Measurements from ENCODE around the gene RRAGD. TPM values are rescaled to one million over a fixed set of nuclear protein-coding genes. Genes with fewer than 3 reads are reported as not detected.
"Not testable (repeated sequence)": the region's sequence is repeated elsewhere in the genome, so short reads cannot be mapped to it uniquely, and the experiment has no call there.

The RRAGD gene
- total RNA-seq, 1 donor = 1.4 TPM

DNA sequence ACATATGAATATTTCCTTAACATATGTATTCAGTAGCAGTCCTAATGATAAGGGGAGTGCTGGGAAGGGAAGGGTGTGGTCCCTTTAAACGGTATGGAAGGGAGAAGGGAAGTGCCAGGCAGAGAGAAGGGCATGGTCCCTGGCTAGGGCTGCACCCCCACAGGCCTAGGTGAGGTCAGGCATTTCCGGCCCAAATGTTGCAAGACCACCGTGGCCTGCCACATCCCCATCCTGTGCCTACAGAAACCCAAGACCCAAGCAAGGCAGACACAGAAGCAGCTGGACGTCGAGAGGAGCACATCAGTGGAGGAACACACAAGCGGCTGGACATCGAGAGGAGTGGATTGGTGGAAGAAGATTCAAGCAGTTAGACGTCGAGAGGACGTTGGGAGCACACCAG, 5.9 kb downstream of the RRAGD start:
- DNase-seq (ENCODE audit: low read depth) = no peak
- TF ChIP-seq, protein P1, sequence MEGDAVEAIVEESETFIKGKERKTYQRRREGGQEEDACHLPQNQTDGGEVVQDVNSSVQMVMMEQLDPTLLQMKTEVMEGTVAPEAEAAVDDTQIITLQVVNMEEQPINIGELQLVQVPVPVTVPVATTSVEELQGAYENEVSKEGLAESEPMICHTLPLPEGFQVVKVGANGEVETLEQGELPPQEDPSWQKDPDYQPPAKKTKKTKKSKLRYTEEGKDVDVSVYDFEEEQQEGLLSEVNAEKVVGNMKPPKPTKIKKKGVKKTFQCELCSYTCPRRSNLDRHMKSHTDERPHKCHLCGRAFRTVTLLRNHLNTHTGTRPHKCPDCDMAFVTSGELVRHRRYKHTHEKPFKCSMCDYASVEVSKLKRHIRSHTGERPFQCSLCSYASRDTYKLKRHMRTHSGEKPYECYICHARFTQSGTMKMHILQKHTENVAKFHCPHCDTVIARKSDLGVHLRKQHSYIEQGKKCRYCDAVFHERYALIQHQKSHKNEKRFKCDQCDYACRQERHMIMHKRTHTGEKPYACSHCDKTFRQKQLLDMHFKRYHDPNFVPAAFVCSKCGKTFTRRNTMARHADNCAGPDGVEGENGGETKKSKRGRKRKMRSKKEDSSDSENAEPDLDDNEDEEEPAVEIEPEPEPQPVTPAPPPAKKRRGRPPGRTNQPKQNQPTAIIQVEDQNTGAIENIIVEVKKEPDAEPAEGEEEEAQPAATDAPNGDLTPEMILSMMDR (IDR thresholded peaks at IDR 0.05; ENCODE audit: insufficient read depth, low read length) = no peak
- H3K4me3 ChIP-seq (ENCODE audit: low read depth, low read length) = no peak overlapping the region

GRCh38 chr6:89404512-89404911, 7.6 kb downstream of the RRAGD start:
- TF ChIP-seq, protein P1 (IDR thresholded peaks at IDR 0.05; ENCODE audit: insufficient read depth, low read length) = no peak
- H3K4me3 ChIP-seq (ENCODE audit: low read depth, low read length) = no peak overlapping the region
- no peak for DNase-seq (ENCODE audit: low read depth)

- TF ChIP-seq, protein P1 (IDR thresholded peaks at IDR 0.05; ENCODE audit: insufficient read depth, low read length) = no peak
- no peak for DNase-seq (ENCODE audit: low read depth)
- H3K4me3 ChIP-seq (ENCODE audit: low read depth, low read length) = no peak overlapping the region
Observed at GRCh38 chr6:89402776-89403175, 9.3 kb downstream of the RRAGD start.

DNA sequence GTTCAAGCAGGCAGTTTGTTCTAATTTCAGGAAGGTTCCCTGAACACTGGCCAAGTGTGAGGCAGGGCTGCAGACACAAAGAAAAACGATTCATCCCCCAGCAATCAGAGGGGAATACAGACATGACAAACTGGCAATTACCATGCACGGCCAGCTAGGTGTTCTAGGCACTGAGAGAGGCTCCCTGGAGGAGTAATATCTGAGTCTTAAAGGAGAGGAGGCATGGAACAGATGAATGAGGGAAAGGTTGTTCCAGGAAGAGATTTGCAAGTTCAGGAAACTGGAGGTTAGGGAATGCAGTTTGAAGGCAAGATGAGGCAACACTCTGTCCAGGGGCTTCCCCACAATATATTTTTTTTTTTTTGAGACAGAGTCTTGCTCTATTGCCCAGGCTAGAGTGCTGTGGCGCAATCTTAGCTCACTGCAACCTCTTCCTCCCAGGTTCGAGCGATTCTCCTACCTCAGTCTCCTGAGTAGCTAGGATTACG, 11.1 kb downstream of the RRAGD start:
- no peak for DNase-seq (ENCODE audit: low read depth)
- TF ChIP-seq, protein P1 (IDR thresholded peaks at IDR 0.05; ENCODE audit: insufficient read depth, low read length) = no peak
- no peak overlapping the region for H3K4me3 ChIP-seq (ENCODE audit: low read depth, low read length)

DNA sequence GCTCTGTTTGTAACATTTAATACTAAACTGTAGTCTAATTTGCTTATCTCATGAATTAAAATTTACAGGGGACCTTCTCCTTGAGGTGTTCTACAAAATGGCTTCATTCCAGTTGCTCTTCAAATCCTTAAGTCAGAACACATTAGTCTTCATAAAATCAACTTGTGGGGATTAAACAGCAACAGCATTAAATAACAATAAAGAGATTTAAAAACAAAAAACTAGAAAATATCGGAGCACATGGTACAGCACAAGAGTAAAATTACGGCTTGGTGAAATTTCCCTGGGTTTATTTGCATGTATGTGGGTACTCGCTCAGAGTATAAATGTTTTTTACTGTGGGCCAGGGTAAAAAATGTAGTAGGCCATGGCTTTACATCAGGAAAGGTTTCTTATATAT, 12.0 kb downstream of the RRAGD start:
- DNase-seq (ENCODE audit: low read depth) = no peak
- TF ChIP-seq, protein P1 (IDR thresholded peaks at IDR 0.05; ENCODE audit: insufficient read depth, low read length) = no peak
- H3K4me3 ChIP-seq (ENCODE audit: low read depth, low read length) = no peak overlapping the region

GRCh38 chr6:89398762-89399525, 13.1 kb downstream of the RRAGD start:
- DNase-seq (ENCODE audit: low read depth) = no peak
- H3K4me3 ChIP-seq (ENCODE audit: low read depth, low read length) = no peak overlapping the region
- TF ChIP-seq, protein P1 (IDR thresholded peaks at IDR 0.05; ENCODE audit: insufficient read depth, low read length) = no peak

DNA sequence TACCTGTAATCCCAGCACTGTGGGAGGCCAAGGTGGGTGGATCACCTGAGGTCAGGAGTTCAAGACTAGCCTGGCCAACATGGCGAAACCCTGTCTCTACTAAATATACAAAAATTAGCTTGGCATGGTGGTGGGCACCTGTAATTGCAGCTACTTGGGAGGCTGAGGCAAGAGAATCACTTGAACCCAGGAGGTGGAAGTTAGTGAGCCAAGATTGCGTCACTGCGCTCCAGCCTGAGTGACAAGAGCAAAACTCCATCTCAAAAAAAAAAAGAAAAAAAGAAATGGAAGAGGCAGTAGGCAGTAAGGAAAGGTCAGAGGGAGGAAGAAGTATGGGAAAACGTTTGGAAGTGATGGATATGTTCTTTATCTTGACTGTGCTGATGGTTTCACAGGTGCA, 14.2 kb downstream of the RRAGD start:
- DNase-seq (ENCODE audit: low read depth); H3K4me3 ChIP-seq (ENCODE audit: low read depth, low read length): not testable (repeated sequence)
